Endodermal cell (in vitro differentiated cells): ENCODE results near the gene MEGF11. TPM values are rescaled to one million over a fixed set of nuclear protein-coding genes. Genes with fewer than 3 reads are reported as not detected.

Experiments used
- DNase-seq: peaks from one replicate; pipeline ENCODE4 v3.0.0-alpha.2; 2017
- H3K27ac ChIP-seq: 2 replicates; pipeline ENCODE4 v1.5.1; 2013; ENCODE audit warnings: mild to moderate bottlenecking, low read depth, low read length, moderate library complexity
- H3K27me3 ChIP-seq: 2 replicates; pipeline ENCODE4 v1.6.1; 2013; ENCODE audit warnings: mild to moderate bottlenecking, low read length, moderate library complexity; ENCODE audit not compliant: insufficient read depth, control insufficient read depth, poor library complexity, severe bottlenecking
- H3K36me3 ChIP-seq: 2 replicates; pipeline ENCODE4 v1.7.0; 2013; ENCODE audit warnings: mild to moderate bottlenecking, low read length, moderate library complexity; ENCODE audit not compliant: control insufficient read depth, insufficient read depth
- H3K4me1 ChIP-seq: one replicate; pipeline ENCODE4 v1.7.0; 2013; ENCODE audit warnings: low read length; ENCODE audit not compliant: control insufficient read depth, insufficient read depth
- H3K4me3 ChIP-seq: 2 replicates; pipeline ENCODE4 v1.5.1; 2013; ENCODE audit warnings: mild to moderate bottlenecking, low read length, moderate library complexity
- H3K9ac ChIP-seq: 2 replicates; pipeline ENCODE4 v1.6.1; 2013; ENCODE audit warnings: mild to moderate bottlenecking, low read length, moderate library complexity; ENCODE audit not compliant: poor library complexity, severe bottlenecking; ENCODE audit errors: extremely low read depth
- H3K9me3 ChIP-seq: 2 replicates; pipeline ENCODE4 v1.6.1; 2013; ENCODE audit warnings: mild to moderate bottlenecking, low read length, moderate library complexity; ENCODE audit not compliant: control insufficient read depth
- H3K27ac Mint-ChIP-seq: 2 replicates; pipeline ENCODE4 v1.8.0; 2020; ENCODE audit warnings: mixed read lengths
- H3K27me3 Mint-ChIP-seq: 2 replicates; pipeline ENCODE4 v1.8.0; 2021; ENCODE audit warnings: mild to moderate bottlenecking, mixed read lengths; ENCODE audit not compliant: insufficient read depth
- H3K36me3 Mint-ChIP-seq: 2 replicates; pipeline ENCODE4 v1.8.0; 2020; ENCODE audit warnings: low read depth, mixed read lengths
- H3K4me1 Mint-ChIP-seq: 2 replicates; pipeline ENCODE4 v1.8.0; 2020; ENCODE audit warnings: mixed read lengths
- H3K4me3 Mint-ChIP-seq: 2 replicates; pipeline ENCODE4 v1.8.0; 2020; ENCODE audit warnings: mild to moderate bottlenecking, moderate library complexity, mixed read lengths
- H3K9me3 Mint-ChIP-seq: 2 replicates; pipeline ENCODE4 v1.8.0; 2020; ENCODE audit warnings: mild to moderate bottlenecking, mixed read lengths
- CTCF ChIP-seq: fragments of 200-600 bp; sonication (generic); conservative IDR thresholded peaks from 2 replicates; pipeline ENCODE4 v1.5.0; 2021; ENCODE audit warnings: antibody characterized with exemption, mild to moderate bottlenecking
- WGBS, 2 experiments: methylation state at CpG; one replicate each; pipeline versions ENCODE4 v1.1.5 to v1.1.7; 2013; ENCODE audit warnings: missing lambda C conversion rate in 2 of 2, mixed read lengths in 1 of 2; ENCODE audit not compliant: insufficient coverage in 1 of 2, insufficient read length in 1 of 2; 5-methylcytosine and 5-hydroxymethylcytosine counted together
- total RNA-seq, 2 donors: library from RNA; stranded (reverse); fragmentation: NEBNext Ultra II Directional in 1 of 2; extraction: Animal tissue kit (Norgen Biotek cat#: 25700) in 1 of 2; gene quantifications; 2 replicates in 1 of 2; 3 replicates in 1 of 2; pipeline ENCODE4 v1.2.1, GENCODE V29; 2021

MEGF11 gene
- total RNA-seq, 2 donors from 2014 or later: 0.73 to 1.2 TPM

- Mint-ChIP-seq H3K4me1 (peaks cover 6% of the 10 kb centered on the region), H3K4me3 (no peak overlapping the region), H3K9me3 (no peaks in the 10 kb centered on the region), H3K27ac (no peak overlapping the region), H3K36me3 (no peaks in the 10 kb centered on the region), H3K27me3 (peaks cover 7% of the 10 kb centered on the region)
- no peak overlapping the region for H3K27ac ChIP-seq
- H3K4me1 ChIP-seq: peaks cover 9% of the 10 kb centered on the region
- WGBS, 2 experiments: 94% methylated on average over 2 of the region's 3 CpGs; no CpG with 5 or more reads in 1 of the 2 experiments
- H3K27me3 ChIP-seq: no peaks in the 10 kb centered on the region
- no peak overlapping the region for H3K9ac ChIP-seq
- DNase-seq: no peak
- TF ChIP-seq CTCF: no peak
- H3K4me3 ChIP-seq: no peak overlapping the region
- no peaks in the 10 kb centered on the region for H3K9me3 ChIP-seq
- no peaks in the 10 kb centered on the region for H3K36me3 ChIP-seq
Observed at GRCh38 chr15:66284271-66284670, 30.7 kb upstream of the MEGF11 start.

GRCh38 chr15:66278671-66279070, 25.1 kb upstream of the MEGF11 start:
- no peak for DNase-seq
- 88 to 94% methylated on average over 6 of the region's 6 CpGs for WGBS, 2 experiments
- Histone ChIP-seq H3K27ac (no peak overlapping the region), H3K36me3 (no peaks in the 10 kb centered on the region), H3K4me1 (peaks cover 1% of the 10 kb centered on the region), H3K9me3 (no peaks in the 10 kb centered on the region), H3K9ac (no peak overlapping the region), H3K27me3 (no peaks in the 10 kb centered on the region), H3K4me3 (no peak overlapping the region)
- Mint-ChIP-seq H3K4me1 (no peaks in the 10 kb centered on the region), H3K36me3 (no peaks in the 10 kb centered on the region), H3K4me3 (no peak overlapping the region), H3K9me3 (peaks cover 8% of the 10 kb centered on the region), H3K27me3 (peaks cover 9% of the 10 kb centered on the region), H3K27ac (no peak overlapping the region)
- no peak for TF ChIP-seq CTCF

- WGBS, 2 experiments: 86% methylated on average over 6 of the region's 6 CpGs
- no peaks in the 10 kb centered on the region for H3K27me3 ChIP-seq
- no peak overlapping the region for H3K4me3 Mint-ChIP-seq
Observed at GRCh38 chr15:66278056-66278455, 24.5 kb upstream of the MEGF11 start.

More at GRCh38 chr15:66278056-66278455, 24.5 kb upstream of the MEGF11 start:
- H3K4me1 ChIP-seq: no peaks in the 10 kb centered on the region
- H3K27me3 Mint-ChIP-seq: peaks cover 9% of the 10 kb centered on the region
- no peak overlapping the region for H3K9ac ChIP-seq
- no peaks in the 10 kb centered on the region for H3K4me1 Mint-ChIP-seq
- no peak for TF ChIP-seq CTCF
- no peak overlapping the region for H3K27ac ChIP-seq
- H3K9me3 Mint-ChIP-seq: peaks cover 8% of the 10 kb centered on the region
- H3K4me3 ChIP-seq: no peak overlapping the region
- no peak for DNase-seq
- no peaks in the 10 kb centered on the region for H3K9me3 ChIP-seq
- H3K36me3 Mint-ChIP-seq: no peaks in the 10 kb centered on the region
- no peak overlapping the region for H3K27ac Mint-ChIP-seq
- no peaks in the 10 kb centered on the region for H3K36me3 ChIP-seq
